NAMALWA (cell line): ENCODE data around the gene GOLGA1.
"Not testable (repeated sequence)": the region's sequence is repeated elsewhere in the genome, so short reads cannot be mapped to it uniquely, and the experiment has no call there.

Experiments used
- DNase-seq: peaks from one replicate; pipeline ENCODE4 v3.0.0-alpha.2; 2015; ENCODE audit warnings: low spot score

GOLGA1 gene

GRCh38 chr9:124940894-124941678 lies at the start of gene GOLGA1:
TSS of gene GOLGA1 (minus strand) at chr9:124941083. CDS start at chr9:124938711, 2,372 bp downstream.
- peak; percentile 94 for DNase-seq

GRCh38 chr9:124983698-124984097 lies 42.8 kb upstream of the GOLGA1 start:
- DNase-seq, result no peak

GRCh38 chr9:124980431-124980830 lies 39.5 kb upstream of the GOLGA1 start:
- DNase-seq, result no peak

- no peak for DNase-seq
These were observed 34.2 kb upstream of the GOLGA1 start for GRCh38 chr9:124975131-124975530.

GRCh38 chr9:124973807-124974206 lies 32.9 kb upstream of the GOLGA1 start:
- DNase-seq, result no peak

- no peak for DNase-seq
These were observed 31.4 kb upstream of the GOLGA1 start for GRCh38 chr9:124972241-124972770.

- no peak for DNase-seq
These were observed 28.5 kb upstream of the GOLGA1 start for GRCh38 chr9:124969401-124969800.

GRCh38 chr9:124968238-124968637 lies 27.4 kb upstream of the GOLGA1 start:
- no peak for DNase-seq

GRCh38 chr9:124965775-124966568 lies 25.1 kb upstream of the GOLGA1 start:
- peak; percentile 57 for DNase-seq

- DNase-seq, result peak; percentile 42
These were observed 23.7 kb upstream of the GOLGA1 start for GRCh38 chr9:124964604-124965003.

- peak; percentile 25 for DNase-seq
These were observed 23.2 kb upstream of the GOLGA1 start for GRCh38 chr9:124964056-124964455.

GRCh38 chr9:124960409-124960752 lies 19.5 kb upstream of the GOLGA1 start:
- DNase-seq, result no peak

- not testable (repeated sequence) for DNase-seq
These were observed 19.0 kb upstream of the GOLGA1 start for GRCh38 chr9:124959671-124960408.

GRCh38 chr9:124954255-124954654 lies 13.4 kb upstream of the GOLGA1 start:
- DNase-seq, result no peak

GRCh38 chr9:124950050-124950718 lies 9.3 kb upstream of the GOLGA1 start:
- DNase-seq, result peak; percentile 29

- DNase-seq, result no peak
These were observed 8.5 kb upstream of the GOLGA1 start for GRCh38 chr9:124949387-124949786.

GRCh38 chr9:124947727-124948391 lies 7.0 kb upstream of the GOLGA1 start:
- DNase-seq, result no peak

- no peak for DNase-seq
These were observed 5.3 kb upstream of the GOLGA1 start for GRCh38 chr9:124946167-124946566.

- DNase-seq, result peak; percentile 79
These were observed 1.0 kb upstream of the GOLGA1 start for GRCh38 chr9:124941679-124942561.

- DNase-seq, result peak; percentile 91
These were observed 376 bp downstream of the GOLGA1 start for GRCh38 chr9:124940521-124940893.
